HG02610 (cell line): ENCODE measurements around the gene CATSPERZ.
"Not testable (repeated sequence)": the region's sequence is repeated elsewhere in the genome, so short reads cannot be mapped to it uniquely, and the experiment has no call there.

ENCODE experiments used
- ATAC-seq: cut with Tn5 transposase; IDR thresholded peaks from one replicate; pipeline ENCODE4 v1.9.1; 2021; ENCODE audit warnings: mild to moderate bottlenecking, moderate library complexity; ENCODE audit not compliant: unreplicated experiment

Gene CATSPERZ

DNA sequence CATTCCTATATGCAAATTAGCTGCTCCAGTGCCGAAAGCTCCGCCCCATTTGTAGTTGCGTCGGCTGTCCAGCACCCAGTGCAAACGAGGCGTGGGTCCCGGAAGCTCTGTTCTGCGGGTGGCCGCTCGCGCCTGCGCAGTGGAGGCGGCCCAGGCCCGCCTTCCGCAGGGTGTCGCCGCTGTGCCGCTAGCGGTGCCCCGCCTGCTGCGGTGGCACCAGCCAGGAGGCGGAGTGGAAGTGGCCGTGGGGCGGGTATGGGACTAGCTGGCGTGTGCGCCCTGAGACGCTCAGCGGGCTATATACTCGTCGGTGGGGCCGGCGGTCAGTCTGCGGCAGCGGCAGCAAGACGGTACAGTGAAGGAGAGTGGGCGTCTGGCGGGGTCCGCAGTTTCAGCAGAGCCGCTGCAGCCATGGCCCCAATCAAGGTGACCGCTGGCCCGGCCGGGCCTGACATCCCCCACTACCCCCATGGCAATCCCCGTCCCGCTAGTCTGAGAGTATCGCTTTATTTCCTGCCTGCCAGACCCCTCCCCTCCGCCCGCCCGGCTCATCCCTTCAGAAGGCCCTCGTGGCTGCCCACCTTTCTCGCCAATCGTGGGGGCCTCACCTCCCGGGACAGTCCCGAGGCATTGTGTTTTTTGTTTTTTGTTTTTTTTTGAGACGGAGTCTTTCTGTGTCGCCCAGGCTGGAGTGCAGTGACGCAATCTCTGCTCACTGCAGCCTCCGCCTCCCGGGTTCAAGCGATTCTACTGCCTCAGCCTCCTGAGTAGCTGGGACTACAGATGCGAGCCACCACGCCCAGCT, 18.0 kb downstream of the CATSPERZ start, which contains the start of gene PRDX5:
Gene PRDX5 (plus strand): TSS at position 161 of the 805 bp plus-strand sequence. CDS start 95 bp downstream, at position 256.
- ATAC-seq, result peak; percentile 75

DNA sequence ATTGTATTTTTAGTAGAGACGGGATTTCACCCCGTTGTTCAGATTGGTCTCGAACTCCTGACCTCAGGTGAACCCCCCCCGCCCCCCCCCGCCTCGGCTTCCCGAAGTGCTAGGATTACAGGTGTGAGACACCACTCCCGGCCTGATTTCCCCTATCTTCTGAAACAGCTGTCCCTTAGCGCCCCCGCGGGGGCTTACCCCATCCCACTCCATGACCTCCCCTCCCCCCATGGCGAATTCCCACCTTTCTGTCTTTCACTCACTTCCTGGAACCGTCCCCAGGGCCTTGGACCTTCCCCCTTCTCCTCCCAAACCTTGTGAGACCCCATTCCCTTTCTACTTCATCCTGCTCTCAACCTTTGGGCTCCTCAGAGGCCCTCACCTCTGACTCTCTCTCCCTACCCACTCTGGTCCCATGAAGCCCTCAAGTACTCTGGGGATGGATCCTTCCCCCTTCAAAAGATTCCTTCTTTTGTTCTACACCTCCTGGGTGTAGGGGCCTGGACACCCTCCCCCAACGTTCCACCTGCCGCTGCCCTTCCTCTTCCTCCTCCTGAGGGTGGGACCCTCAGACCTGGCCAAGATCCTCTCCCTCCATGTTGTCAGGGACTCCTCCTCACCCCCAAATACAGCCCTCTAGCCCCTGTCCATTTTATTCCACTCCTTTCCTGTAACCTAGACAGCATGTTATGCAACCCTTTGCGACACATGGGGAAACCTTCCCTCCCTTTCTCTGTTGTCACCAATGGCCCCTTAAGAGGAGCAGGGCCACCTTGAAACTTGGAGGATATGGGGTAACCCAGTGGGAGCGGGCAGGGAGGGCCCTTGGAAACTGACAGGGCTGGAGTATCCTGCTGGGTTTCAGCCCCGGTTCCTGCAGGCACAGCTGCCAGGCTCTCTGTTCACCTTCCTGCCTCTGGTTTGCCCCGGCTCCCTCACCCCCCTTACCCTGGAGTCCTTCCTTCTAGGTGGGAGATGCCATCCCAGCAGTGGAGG, 18.9 kb downstream of the CATSPERZ start:
- no peak for ATAC-seq

DNA sequence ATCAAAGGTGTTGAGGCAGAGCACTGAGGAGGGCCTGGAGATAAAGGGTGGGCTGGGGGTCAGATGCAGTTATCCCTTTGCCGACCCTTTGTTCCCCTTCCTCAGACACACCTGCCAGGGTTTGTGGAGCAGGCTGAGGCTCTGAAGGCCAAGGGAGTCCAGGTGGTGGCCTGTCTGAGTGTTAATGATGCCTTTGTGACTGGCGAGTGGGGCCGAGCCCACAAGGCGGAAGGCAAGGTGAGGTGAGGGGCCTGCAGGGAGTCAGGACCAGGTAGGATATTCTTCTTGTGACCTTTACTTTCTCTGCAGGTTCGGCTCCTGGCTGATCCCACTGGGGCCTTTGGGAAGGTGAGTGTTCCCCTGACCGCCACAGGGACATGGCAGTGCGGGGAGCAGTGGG, 20.4 kb downstream of the CATSPERZ start:
- ATAC-seq, result no peak

DNA sequence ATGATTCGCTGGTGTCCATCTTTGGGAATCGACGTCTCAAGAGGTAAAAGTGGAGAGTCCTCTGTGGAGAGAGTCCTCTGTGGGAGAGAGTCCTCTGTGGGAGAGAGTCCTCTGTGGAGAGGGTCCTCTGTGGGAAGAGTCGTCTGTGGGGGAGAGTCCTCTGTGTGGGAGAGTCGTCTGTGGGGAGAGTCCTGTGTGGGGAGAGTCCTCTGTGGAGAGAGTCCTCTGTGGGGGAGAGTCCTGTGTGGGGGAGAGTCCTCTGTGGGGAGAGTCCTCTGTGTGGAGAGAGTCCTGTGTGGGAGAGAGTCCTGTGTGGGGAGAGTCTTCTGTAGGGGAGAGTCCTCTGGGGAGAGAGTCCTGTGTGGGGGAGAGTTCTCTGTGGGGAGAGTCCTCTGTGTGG, 20.9 kb downstream of the CATSPERZ start:
- no peak for ATAC-seq

DNA sequence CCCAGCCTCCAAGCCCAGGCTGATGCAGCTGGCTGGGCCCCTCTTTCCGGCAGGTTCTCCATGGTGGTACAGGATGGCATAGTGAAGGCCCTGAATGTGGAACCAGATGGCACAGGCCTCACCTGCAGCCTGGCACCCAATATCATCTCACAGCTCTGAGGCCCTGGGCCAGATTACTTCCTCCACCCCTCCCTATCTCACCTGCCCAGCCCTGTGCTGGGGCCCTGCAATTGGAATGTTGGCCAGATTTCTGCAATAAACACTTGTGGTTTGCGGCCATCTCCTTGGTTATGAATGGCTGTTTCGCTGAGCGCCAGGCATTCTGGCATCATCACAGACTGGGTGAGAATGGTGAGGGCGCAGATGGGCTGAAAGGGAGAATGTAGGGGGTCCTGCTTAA, 21.4 kb downstream of the CATSPERZ start:
- no peak for ATAC-seq

DNA sequence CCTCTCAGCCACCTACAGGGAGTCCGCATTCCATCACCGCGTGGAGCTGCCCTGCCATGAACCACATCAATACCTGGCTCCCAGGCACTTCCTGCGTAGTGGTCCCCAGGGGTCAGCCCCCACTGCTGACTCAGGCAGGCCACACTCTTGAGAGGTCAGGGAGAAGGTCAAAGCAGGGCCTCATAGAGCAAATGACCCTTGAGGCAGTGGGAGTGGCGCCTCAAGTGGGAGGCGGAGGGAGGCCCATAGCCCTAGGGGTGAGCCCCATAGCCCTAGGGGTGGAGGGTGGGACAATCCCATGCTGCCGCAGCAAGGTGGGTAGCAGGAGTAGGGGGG, 22.7 kb downstream of the CATSPERZ start:
- ATAC-seq, result no peak

DNA sequence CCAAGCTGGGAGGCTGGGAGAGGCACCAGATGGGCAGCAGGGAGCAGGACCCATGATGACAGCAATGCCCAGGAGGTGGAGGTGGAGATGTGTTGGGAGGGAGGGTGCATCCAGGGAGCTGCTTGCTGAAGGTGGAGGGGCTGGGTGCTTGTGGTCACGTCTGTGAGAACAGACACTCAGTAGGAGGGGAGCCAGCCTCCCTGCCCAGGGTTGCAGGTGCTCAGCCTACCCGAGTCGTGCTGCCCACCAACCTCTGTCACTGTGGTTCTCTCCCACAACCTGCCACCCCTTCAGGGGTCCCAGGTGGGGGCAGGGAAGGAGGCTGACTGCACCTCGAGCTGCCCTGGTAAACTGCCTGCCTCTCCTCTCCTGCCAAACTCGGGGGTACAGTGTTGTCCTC, 23.2 kb downstream of the CATSPERZ start:
- no peak for ATAC-seq

DNA sequence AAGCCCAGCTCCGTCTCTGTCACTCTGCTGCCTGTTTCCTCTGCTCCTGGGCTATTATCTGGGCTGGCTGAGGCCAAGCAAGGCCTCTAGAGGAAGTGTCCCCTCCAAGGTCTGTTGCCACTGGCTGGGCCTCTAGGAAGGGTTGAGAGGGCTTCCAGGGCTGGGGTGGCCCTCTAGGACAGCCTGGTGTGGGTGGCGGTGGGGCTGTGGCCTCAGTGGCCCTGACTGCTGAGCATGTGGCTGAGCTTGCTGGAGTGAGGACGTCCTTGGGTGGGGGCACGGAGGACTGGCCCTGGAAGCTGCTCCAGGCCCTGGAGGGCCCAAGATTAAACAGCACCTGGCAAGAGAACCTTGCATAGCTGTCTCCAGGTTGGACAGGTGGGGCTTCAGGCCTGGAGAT, 23.8 kb downstream of the CATSPERZ start:
- not testable (repeated sequence) for ATAC-seq

DNA sequence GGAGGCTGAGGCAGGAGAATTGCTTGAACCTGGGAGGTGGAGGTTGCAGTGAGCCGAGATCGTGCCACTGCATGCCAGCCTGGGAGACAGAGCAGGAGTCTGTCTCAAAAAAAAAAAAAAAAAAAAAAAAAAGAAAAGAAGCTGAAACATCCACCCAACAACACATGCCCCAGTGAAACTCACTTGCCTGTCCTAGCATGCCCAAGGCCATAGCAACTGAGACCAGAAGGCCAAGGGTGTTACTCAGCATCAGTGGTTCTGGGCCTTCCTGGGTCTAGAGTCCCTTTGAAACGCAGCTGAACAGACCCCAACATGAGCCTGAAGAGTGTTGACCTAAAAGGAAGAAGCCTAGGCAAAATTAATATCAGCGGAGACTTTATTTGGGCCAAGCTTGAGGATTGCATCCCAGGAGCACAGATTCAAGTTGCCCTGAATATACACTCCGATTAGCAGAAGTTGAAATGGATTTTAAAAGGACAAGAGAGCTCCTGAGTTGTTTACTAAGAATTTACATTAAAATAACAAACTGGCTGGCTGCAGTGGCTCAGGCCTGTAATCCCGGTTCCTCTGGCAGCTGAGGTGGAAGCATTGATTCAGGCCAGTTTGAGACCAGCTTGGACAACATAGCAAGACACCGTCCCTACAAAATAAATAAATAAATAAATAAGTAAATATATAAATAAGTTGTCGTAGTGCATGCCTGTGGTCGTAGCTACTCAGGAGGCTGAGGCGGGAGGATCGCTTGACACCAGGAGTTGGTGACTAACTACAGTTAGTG, 24.7 kb downstream of the CATSPERZ start:
- no peak for ATAC-seq

DNA sequence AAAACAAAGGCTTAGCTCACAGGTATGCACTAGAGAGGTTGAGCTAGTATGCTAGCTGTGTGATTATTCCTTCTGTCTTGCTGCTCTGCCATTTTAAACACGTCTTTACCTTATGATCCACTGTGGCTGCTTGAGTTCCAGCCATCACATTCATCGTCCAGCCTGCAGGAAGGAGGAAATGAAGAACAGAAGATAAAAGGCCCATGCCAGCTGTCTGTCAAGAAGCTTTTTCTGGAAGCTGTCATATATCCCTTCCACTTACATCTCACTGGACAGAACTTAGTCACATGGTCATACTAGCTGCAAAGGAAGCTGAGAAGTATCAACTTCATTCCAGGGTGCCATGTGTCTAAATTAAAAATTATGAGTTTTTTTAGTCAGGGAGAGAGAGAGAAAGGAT, 27.2 kb downstream of the CATSPERZ start:
- ATAC-seq, result no peak

DNA sequence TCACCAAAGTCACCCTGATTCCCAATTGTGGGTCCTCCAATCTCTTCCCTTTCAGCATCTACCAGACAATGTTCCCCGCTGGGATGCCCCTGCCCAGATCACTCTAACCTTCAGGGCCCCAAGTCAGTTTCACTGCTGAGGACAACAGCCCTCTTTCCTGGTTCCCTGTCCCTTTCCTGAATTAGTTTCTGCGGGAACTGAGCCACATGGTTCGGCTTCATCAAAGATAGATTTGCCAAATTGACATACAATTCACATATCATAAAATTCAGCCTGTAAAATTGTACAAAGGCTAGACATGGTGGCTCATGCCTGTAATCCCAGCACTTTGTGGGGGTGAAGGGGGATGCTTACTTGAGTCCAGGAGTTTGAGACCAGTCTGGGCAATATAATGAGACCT, 27.8 kb downstream of the CATSPERZ start:
- ATAC-seq, result no peak

DNA sequence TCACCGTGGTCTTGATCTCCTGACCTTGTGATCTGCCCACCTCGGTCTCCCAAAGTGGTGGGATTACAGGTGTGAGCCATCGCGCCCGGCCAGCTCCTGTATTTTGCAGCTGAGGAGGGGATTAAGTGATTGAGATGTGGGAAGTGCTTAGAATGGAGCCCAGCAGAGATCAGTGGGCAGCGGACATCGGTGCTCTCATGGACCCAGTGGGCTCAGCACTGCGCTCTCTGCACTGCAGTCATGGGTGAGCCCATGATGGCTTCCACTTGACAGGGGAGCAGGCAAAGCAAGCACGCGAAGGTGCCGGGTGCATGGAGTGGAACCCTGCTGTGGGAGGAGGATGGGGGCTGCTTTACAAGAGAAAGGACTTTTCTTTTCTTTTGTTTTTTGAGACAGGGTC, 30.7 kb downstream of the CATSPERZ start:
- no peak for ATAC-seq

DNA sequence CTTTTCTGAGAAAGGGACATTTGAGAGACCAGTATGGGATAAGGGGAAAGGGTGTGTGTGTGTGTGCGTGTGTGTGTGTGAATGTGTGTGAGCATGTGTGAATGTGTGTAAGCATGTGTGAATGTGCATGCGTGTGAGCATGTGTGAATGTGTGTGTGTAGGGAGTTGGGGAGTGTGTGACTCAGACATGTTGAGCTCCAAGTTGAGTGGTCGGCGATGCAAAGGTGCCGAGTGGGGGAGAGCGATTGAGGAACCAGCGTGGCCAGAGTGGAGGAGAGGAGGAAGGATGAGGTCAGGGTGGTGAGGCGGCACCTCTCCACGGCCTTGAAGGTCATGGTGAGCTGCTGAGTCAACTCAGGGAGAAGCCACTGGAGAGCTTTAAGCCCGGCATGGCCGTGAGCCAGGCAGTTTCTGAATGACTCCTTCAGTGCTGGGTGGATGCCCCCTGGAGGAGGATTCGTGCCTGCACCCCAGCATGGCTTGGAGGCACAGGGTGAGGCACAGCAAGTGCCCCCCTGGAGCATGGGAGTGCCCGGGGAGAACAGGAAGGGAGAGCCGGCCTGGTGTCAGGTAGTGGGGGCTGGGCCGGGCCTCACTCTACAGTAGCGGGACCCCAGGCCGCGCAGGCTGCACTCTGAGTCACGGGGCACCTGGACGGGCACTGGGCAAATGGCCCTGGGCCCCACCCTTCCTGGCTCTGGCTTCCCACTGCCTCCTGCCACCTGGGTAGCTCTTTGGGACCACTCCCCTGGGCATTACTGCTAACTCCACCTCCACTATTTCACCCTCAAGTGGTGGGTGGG, 31.6 kb downstream of the CATSPERZ start:
- ATAC-seq, result peak; percentile 55

DNA sequence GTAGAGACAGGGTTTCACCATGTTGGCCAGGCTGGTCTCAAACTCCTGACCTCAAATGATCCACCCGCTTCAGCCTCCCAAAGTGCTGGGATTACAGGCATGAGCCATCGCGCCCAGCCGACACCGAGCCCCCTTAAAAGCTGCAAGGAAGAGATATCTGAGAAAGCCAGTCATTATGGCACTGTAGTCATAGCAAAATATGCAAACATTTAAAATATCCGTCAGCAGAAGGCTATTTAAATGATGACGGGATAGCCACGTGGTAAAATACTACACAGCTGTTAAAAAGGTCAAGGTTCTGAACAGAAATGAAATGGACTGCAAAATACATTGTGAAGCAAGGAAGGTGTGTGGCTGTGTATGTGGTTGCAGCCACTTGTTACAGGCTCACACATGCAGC, 33.4 kb downstream of the CATSPERZ start:
- ATAC-seq, result no peak

DNA sequence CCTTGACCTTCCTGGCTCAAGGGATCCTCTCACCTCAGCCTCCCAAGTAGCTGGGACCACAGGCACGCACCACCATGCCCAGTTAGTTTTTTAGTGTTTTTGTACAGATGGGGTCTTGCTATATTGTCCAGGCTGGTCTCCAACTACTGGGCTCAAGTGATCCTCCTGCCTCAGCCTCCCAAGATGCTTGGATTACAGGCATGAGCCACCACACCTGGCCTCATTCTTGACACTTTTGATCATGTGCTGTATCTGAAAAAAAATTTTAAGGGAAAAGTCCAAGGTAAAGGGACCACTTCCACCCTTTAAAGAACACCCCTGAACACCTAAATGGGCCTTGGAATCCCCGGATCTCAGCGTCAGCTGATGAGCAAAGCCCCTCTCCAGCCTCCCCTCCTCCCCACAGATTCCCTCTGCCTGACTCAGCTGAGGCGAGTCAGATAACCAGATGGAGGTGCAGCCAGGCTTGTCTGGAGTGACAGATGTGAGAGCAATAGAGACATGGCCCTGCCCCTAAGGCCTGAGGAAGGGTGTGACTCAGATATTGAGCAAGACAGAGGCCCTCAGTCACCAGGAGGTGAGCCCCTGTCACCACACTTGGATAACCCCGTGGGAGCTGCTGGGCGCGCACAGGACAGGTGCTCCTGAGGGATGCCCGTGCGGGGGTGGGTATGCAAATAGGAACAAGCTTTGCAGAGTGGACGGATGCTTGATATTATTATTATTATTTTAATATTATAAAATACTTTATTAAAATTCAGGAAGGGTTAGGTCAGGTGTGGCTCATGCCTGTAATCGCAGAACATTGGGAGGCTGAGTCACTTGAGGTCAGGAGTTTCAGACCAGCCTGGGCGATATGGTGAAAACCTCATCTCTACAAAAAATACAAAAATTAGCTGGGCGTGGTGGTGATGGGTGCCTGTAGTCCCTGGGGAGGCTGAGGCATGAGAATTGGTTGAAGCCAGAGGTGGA, 34.9 kb downstream of the CATSPERZ start:
- peak; percentile 84 for ATAC-seq

DNA sequence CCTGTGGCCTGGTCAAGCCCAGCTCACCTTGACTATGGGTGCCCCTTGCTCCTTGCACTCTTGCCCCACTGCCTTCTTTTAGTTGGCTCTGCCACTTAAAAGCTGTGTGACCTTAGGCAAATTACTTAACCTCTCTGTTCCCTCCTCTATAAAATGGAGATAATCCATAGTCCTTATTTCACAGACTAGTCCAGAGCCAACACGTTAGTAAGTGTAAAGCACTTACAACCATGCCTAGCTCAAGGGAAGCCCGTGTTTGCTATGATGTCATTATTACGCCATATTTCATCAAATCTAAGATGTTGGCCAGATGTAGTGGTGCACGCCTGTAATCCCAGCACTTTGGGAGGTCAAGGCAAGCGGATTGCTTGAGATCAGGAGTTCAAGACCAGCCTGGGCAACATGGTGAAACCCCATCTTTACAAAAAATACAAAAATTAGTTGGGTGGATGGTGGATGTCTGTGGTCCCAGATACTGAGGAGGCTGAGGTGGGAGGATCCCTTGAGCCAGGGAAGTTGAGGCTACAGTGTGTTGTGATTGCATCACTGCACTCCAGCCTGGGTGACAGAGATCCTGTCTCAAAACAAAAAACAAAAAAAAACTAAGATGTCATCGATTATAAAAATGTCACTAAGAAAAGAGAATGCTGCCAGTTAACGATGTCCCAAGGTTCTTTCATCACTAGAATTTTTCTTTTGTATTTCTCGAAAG, 37.5 kb downstream of the CATSPERZ start:
- ATAC-seq, result no peak

DNA sequence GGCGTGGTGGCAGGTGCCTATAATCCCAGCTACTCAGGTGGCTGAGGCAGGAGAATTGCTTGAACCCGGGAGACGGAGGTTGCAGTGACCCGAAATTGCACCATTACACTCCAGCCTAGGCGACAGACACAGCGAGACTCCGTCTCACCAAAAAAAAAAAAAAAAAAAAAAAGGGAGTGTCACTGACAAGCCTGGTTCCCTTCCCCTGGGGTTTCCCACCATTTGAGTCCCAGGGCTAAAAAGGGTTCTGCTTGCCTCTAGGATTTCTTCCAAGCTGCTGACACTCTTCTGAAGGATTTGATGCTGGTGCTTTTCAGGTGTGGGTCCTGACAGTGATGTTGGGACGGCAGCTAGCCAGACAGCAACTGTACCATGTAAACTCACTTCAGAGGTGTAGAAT, 38.6 kb downstream of the CATSPERZ start:
- ATAC-seq, result no peak

DNA sequence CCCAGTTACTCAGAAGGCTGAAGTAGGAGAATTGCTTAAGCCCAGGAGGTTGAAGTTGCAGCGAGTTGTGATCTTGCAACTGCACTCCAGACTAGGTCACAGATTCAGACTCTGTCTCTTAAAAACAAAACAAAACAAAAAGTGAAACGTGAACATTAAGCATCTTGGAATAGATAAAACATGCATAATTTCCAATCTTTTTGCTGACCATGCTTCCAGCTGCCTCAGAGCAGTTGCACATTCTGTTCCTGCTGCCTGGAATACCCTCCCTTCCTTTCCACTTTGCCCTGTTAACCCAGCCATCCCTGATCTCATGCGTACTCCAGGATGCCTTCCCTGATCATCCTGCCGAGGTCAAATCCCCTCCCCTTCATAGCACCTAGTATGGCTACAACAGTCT, 39.1 kb downstream of the CATSPERZ start:
- no peak for ATAC-seq
